ENCODE results near the gene SYT9. TPM values are rescaled to one million over a fixed set of nuclear protein-coding genes. Genes with fewer than 3 reads are reported as not detected.

SYT9 gene
- total RNA-seq, 1 donor from 2014 or later = 0.16 TPM

DNA sequence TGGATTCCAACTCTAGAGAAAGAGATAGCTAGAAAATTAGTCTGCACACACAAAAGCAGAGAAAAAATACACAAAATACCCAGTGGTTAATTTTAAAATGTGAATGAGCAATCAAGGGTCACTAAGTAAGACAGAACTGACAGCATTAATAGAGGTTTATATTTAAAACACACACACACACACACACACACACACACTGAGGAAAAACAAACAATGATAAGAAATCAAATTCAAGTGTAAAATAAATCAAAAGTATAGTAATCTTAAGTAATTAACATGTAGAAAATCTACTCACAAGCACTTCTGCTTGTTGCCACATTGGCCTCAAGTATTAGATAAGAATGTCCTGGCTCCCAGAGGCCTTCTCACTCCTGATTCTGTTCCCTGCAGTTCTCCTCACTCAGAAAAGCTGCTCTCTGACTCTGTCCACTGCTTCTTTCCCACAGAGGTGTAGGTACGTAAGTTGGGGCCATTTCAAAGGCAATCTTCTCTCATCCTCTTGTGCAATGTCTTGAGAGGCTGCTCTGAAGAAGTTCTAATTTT is 200.3 kb downstream of the SYT9 start:
- H3K27me3 Mint-ChIP-seq (ENCODE audit: low read depth, unreplicated experiment) = peaks cover 10% of the 10 kb centered on the region
- peaks cover 4% of the 10 kb centered on the region for H3K27me3 ChIP-seq (ENCODE audit: insufficient read depth, low read length)
- H3K4me2 ChIP-seq (ENCODE audit: low read length) = no peak overlapping the region
- H3K27ac Mint-ChIP-seq (ENCODE audit: unreplicated experiment) = no peak overlapping the region
- no peak overlapping the region for H3K9ac ChIP-seq (ENCODE audit: low read length)
- peaks cover 2% of the 10 kb centered on the region for H3K36me3 Mint-ChIP-seq (ENCODE audit: low read depth, unreplicated experiment)
- no peak overlapping the region for H3K4me3 Mint-ChIP-seq (ENCODE audit: unreplicated experiment)
- no peaks in the 10 kb centered on the region for H3K4me1 ChIP-seq (ENCODE audit: insufficient read depth, low read length)
- no peak overlapping the region for H3K4me3 ChIP-seq (ENCODE audit: insufficient read depth, low read depth, low read length)
- no peaks in the 10 kb centered on the region for H3K9me3 Mint-ChIP-seq (ENCODE audit: unreplicated experiment)
- FAIRE-seq = no peak
- H3K9me3 ChIP-seq (ENCODE audit: insufficient read depth, low read depth, low read length) = no peaks in the 10 kb centered on the region
- no peak overlapping the region for H3K27ac ChIP-seq (ENCODE audit: low read depth, low read length)
- no peaks in the 10 kb centered on the region for H3K4me1 Mint-ChIP-seq (ENCODE audit: low read depth, unreplicated experiment)
- H3K79me2 ChIP-seq (ENCODE audit: insufficient read depth, low read length) = no peaks in the 10 kb centered on the region
- no peaks in the 10 kb centered on the region for H3K36me3 ChIP-seq (ENCODE audit: insufficient read depth, low read length)
- no peak overlapping the region for H2AFZ ChIP-seq (ENCODE audit: low read depth, low read length)
- TF ChIP-seq CTCF (IDR thresholded peaks at IDR 0.05; ENCODE audit: insufficient read depth, low read depth, low read length) (no peak), EZH2 (IDR thresholded peaks at IDR 0.05; ENCODE audit: insufficient read depth, low read length) (no peak)
- H4K20me1 ChIP-seq (ENCODE audit: insufficient read depth, low read length) = no peaks in the 10 kb centered on the region
- no peak for DNase-seq (ENCODE audit: low read depth)

DNA sequence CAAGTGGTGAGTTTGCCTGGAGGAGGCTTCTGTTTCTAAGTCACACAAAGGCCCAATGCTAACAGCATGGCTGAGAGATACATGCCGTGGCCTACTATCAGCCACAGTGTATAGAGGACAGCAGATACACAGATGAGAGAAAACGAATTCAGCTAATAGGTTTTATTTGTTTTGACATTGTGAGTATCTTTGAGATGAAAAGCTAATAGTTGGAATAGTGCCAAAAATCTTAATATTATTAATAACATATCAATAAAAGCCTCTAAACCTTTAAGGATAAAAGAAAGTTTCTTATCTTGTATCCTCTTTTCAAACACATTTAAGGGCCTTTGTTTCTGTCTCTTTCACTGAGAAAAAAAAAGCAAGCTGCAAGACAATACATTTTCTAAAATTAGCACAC is 203.2 kb downstream of the SYT9 start:
- Histone ChIP-seq H4K20me1 (ENCODE audit: insufficient read depth, low read length) (no peaks in the 10 kb centered on the region), H3K79me2 (ENCODE audit: insufficient read depth, low read length) (no peaks in the 10 kb centered on the region), H3K9ac (ENCODE audit: low read length) (no peak overlapping the region), H3K27me3 (ENCODE audit: insufficient read depth, low read length) (peaks cover 4% of the 10 kb centered on the region), H3K9me3 (ENCODE audit: insufficient read depth, low read depth, low read length) (no peaks in the 10 kb centered on the region), H3K27ac (ENCODE audit: low read depth, low read length) (no peak overlapping the region), H3K36me3 (ENCODE audit: insufficient read depth, low read length) (no peaks in the 10 kb centered on the region), H3K4me2 (ENCODE audit: low read length) (no peak overlapping the region), H2AFZ (ENCODE audit: low read depth, low read length) (no peak overlapping the region), H3K4me1 (ENCODE audit: insufficient read depth, low read length) (no peaks in the 10 kb centered on the region), H3K4me3 (ENCODE audit: insufficient read depth, low read depth, low read length) (no peak overlapping the region)
- DNase-seq (ENCODE audit: low read depth) (no peak), FAIRE-seq (no peak)
- peaks cover 3% of the 10 kb centered on the region for H3K9me3 Mint-ChIP-seq (ENCODE audit: unreplicated experiment)
- peaks cover 7% of the 10 kb centered on the region for H3K27me3 Mint-ChIP-seq (ENCODE audit: low read depth, unreplicated experiment)
- H3K36me3 Mint-ChIP-seq (ENCODE audit: low read depth, unreplicated experiment) = no peaks in the 10 kb centered on the region
- no peak overlapping the region for H3K27ac Mint-ChIP-seq (ENCODE audit: unreplicated experiment)
- no peak overlapping the region for H3K4me3 Mint-ChIP-seq (ENCODE audit: unreplicated experiment)
- TF ChIP-seq EZH2 (IDR thresholded peaks at IDR 0.05; ENCODE audit: insufficient read depth, low read length) (no peak), CTCF (IDR thresholded peaks at IDR 0.05; ENCODE audit: insufficient read depth, low read depth, low read length) (no peak)
- no peaks in the 10 kb centered on the region for H3K4me1 Mint-ChIP-seq (ENCODE audit: low read depth, unreplicated experiment)

DNA sequence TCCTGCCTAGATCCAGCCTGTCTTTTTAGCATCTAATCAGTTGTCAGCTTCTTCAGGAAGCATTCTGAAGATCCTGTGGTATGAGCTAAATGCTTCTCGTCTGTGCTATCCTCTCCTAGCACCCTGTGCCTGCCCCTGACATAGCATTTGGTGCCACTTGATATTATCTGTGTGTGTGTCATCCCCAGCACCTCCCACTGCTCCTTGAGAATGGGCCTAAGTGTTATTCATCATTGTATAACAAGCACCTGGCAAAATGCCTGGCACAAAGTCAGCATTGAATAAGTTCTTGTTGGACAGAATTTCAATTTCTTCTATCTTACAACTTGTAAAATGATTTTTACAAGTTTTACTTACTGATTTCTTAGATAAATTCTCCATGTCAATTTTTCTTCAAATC is 205.5 kb downstream of the SYT9 start:
- H3K4me1 ChIP-seq (ENCODE audit: insufficient read depth, low read length) = no peaks in the 10 kb centered on the region
- no peaks in the 10 kb centered on the region for H3K36me3 ChIP-seq (ENCODE audit: insufficient read depth, low read length)
- DNase-seq (ENCODE audit: low read depth) = peak; percentile 1
- no peaks in the 10 kb centered on the region for H3K36me3 Mint-ChIP-seq (ENCODE audit: low read depth, unreplicated experiment)
- peaks cover 7% of the 10 kb centered on the region for H3K27me3 Mint-ChIP-seq (ENCODE audit: low read depth, unreplicated experiment)
- no peak overlapping the region for H3K9ac ChIP-seq (ENCODE audit: low read length)
- no peak overlapping the region for H3K27ac ChIP-seq (ENCODE audit: low read depth, low read length)
- no peak overlapping the region for H3K4me3 Mint-ChIP-seq (ENCODE audit: unreplicated experiment)
- H3K4me1 Mint-ChIP-seq (ENCODE audit: low read depth, unreplicated experiment) = no peaks in the 10 kb centered on the region
- H3K9me3 ChIP-seq (ENCODE audit: insufficient read depth, low read depth, low read length) = no peaks in the 10 kb centered on the region
- H3K27ac Mint-ChIP-seq (ENCODE audit: unreplicated experiment) = no peak overlapping the region
- no peak overlapping the region for H2AFZ ChIP-seq (ENCODE audit: low read depth, low read length)
- H3K9me3 Mint-ChIP-seq (ENCODE audit: unreplicated experiment) = peaks cover 3% of the 10 kb centered on the region
- TF ChIP-seq CTCF (IDR thresholded peaks at IDR 0.05; ENCODE audit: insufficient read depth, low read depth, low read length) = no peak
- no peak for TF ChIP-seq EZH2 (IDR thresholded peaks at IDR 0.05; ENCODE audit: insufficient read depth, low read length)
- H4K20me1 ChIP-seq (ENCODE audit: insufficient read depth, low read length) = no peaks in the 10 kb centered on the region
- no peaks in the 10 kb centered on the region for H3K27me3 ChIP-seq (ENCODE audit: insufficient read depth, low read length)
- no peaks in the 10 kb centered on the region for H3K79me2 ChIP-seq (ENCODE audit: insufficient read depth, low read length)
- H3K4me3 ChIP-seq (ENCODE audit: insufficient read depth, low read depth, low read length) = no peak overlapping the region
- FAIRE-seq = no peak
- no peak overlapping the region for H3K4me2 ChIP-seq (ENCODE audit: low read length)

Data from astrocyte (in vitro differentiated cells and primary cell).